Gastrocnemius medialis (tissue), 4 donors: ENCODE results near the gene HDAC5.

ENCODE experiments used
- POLR2A ChIP-seq, 2 donors: fragments of 450-650 bp; IDR thresholded peaks; one replicate each; pipeline ENCODE4 v1.6.1; 2017; ENCODE audit warnings: antibody characterized with exemption in 2 of 2, mild to moderate bottlenecking in 2 of 2, moderate library complexity in 2 of 2
- TF ChIP-seq, protein P1 (sequence below), 5 experiments: fragments of 450-650 bp in 3 of 5; fragments of 200-600 bp in 2 of 5; sonication (generic) in 2 of 5; IDR thresholded peaks in 4 of 5; conservative IDR thresholded peaks in 1 of 5; 1 replicate in 4 of 5; 2 replicates in 1 of 5; pipeline ENCODE4 v1.5.1; 2016 to 2019; ENCODE audit warnings: antibody characterized with exemption in 5 of 5, mild to moderate bottlenecking in 3 of 5, moderate library complexity in 3 of 5

DNA sequence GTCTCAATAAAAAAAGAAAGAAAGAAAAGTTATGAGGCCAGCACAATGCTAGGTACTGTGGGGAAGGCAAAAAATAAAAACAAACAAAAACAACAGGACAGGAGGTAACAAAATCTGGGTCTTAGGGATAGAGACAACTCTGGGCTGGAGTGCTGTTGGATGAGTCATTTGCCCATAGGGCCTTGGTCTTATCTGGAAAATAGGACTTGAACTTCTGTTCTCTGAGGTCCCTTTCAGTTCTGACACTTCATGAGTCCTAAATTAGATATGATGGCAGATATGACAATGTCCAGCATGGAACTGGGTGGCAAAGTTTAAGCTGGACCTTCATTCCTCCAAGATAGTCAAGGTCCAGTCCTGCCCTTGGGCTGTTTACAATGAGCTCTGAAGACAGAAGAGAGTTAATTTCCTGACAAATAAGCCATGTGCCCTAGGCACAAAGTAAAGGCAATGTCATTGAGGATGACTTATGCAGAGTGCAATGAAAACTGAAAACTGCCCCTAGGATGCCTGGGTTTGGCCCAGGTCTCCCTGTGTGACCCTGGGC, 8.9 kb upstream of the HDAC5 start:
- TF ChIP-seq, protein P1, sequence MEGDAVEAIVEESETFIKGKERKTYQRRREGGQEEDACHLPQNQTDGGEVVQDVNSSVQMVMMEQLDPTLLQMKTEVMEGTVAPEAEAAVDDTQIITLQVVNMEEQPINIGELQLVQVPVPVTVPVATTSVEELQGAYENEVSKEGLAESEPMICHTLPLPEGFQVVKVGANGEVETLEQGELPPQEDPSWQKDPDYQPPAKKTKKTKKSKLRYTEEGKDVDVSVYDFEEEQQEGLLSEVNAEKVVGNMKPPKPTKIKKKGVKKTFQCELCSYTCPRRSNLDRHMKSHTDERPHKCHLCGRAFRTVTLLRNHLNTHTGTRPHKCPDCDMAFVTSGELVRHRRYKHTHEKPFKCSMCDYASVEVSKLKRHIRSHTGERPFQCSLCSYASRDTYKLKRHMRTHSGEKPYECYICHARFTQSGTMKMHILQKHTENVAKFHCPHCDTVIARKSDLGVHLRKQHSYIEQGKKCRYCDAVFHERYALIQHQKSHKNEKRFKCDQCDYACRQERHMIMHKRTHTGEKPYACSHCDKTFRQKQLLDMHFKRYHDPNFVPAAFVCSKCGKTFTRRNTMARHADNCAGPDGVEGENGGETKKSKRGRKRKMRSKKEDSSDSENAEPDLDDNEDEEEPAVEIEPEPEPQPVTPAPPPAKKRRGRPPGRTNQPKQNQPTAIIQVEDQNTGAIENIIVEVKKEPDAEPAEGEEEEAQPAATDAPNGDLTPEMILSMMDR (IDR thresholded peaks at IDR 0.05 in 4 of 5, conservative IDR thresholded peaks at IDR 0.05 in 1 of 5): no peak
- TF ChIP-seq POLR2A (IDR thresholded peaks at IDR 0.05): no peak
